Smooth muscle cell (in vitro differentiated cells): ENCODE data around the gene C1QTNF7. TPM values are rescaled to one million over a fixed set of nuclear protein-coding genes. Genes with fewer than 3 reads are reported as not detected.

Experiments
- DNase-seq: peaks from one replicate; lab custom pipeline; 2025; ENCODE audit not compliant: unreplicated experiment; lab: John Stamatoyannopoulos, UW
- H2AFZ ChIP-seq: fragments of 200-600 bp; sonication (generic); 2 replicates; pipeline ENCODE4 v1.6.0; 2016; ENCODE audit warnings: antibody characterized with exemption, low read depth, mild to moderate bottlenecking
- H3F3A ChIP-seq: fragments of 200-600 bp; sonication (generic); 2 replicates; pipeline ENCODE4 v1.6.0; 2017; ENCODE audit warnings: antibody characterized with exemption, low read depth
- H3K27ac ChIP-seq: fragments of 200-600 bp; sonication (generic); 2 replicates; pipeline ENCODE4 v1.5.1; 2016; ENCODE audit warnings: low read depth, mild to moderate bottlenecking
- H3K27me3 ChIP-seq: fragments of 200-600 bp; sonication (generic); 2 replicates; pipeline ENCODE4 v1.6.1; 2016; ENCODE audit warnings: low read depth, mild to moderate bottlenecking
- H3K36me3 ChIP-seq: fragments of 200-600 bp; sonication (generic); 2 replicates; pipeline ENCODE4 v1.5.1; 2016; ENCODE audit warnings: low read depth
- H3K4me1 ChIP-seq: fragments of 200-600 bp; sonication (generic); 2 replicates; pipeline ENCODE4 v1.5.1; 2016; ENCODE audit warnings: low read depth
- H3K4me2 ChIP-seq: fragments of 200-600 bp; sonication (generic); 2 replicates; pipeline ENCODE4 v1.6.0; 2016; ENCODE audit warnings: mild to moderate bottlenecking
- H3K4me3 ChIP-seq: fragments of 200-600 bp; sonication (generic); 2 replicates; pipeline ENCODE4 v1.5.1; 2016; ENCODE audit warnings: mild to moderate bottlenecking
- H3K79me2 ChIP-seq: fragments of 200-600 bp; sonication (generic); 2 replicates; pipeline ENCODE4 v1.6.0; 2016; ENCODE audit warnings: low read depth, mild to moderate bottlenecking
- H3K9ac ChIP-seq: fragments of 200-600 bp; sonication (generic); 2 replicates; pipeline ENCODE4 v1.6.0; 2016; ENCODE audit warnings: low read depth
- H3K9me3 ChIP-seq: fragments of 200-600 bp; sonication (generic); replicated peaks from 2 replicates; pipeline ENCODE4 v1.5.1; 2016; ENCODE audit warnings: low read depth
- H4K20me1 ChIP-seq: fragments of 200-600 bp; sonication (generic); 2 replicates; pipeline ENCODE4 v1.6.0; 2016; ENCODE audit warnings: low read depth
- CTCF ChIP-seq: fragments of 200-600 bp; sonication (generic); IDR thresholded peaks from 2 replicates; pipeline ENCODE4 v1.5.1; 2017; ENCODE audit warnings: borderline replicate concordance, mild to moderate bottlenecking, antibody characterized with exemption; ENCODE audit not compliant: insufficient read depth, poor library complexity, severe bottlenecking
- WGBS: methylation state at CpG from one replicate; pipeline ENCODE4 v1.1.7; 2016; ENCODE audit warnings: low lambda C conversion rate; 5-methylcytosine and 5-hydroxymethylcytosine counted together
- polyA plus RNA-seq: library from polyadenylated mRNA; unstranded; fragments of >200 nt; fragmentation: Nextera tagmentation; extraction: Ambion mirVana; gene quantifications from 2 replicates; pipeline ENCODE4 v1.2.1, GENCODE V29; 2016
- total RNA-seq: library from RNA; depleted of rRNA; stranded (reverse); fragments of >200 nt; gene quantifications from 2 replicates; pipeline ENCODE4 v1.2.3, GENCODE V29; 2014

The C1QTNF7 gene
- total and polyA plus RNA-seq, 2 experiments from 2014 or later: 2.3 to 5.3 TPM

- H3K36me3 ChIP-seq: no peaks in the 10 kb centered on the region
- no peak overlapping the region for H2AFZ ChIP-seq
- TF ChIP-seq CTCF: no peak
- no peak overlapping the region for H3K4me2 ChIP-seq
- no peaks in the 10 kb centered on the region for H3F3A ChIP-seq
- H3K4me1 ChIP-seq: peaks cover 6% of the 10 kb centered on the region
- H3K4me3 ChIP-seq: no peak overlapping the region
- DNase-seq: no peak
- no peak overlapping the region for H3K27ac ChIP-seq
- peaks cover 1% of the 10 kb centered on the region for H3K27me3 ChIP-seq
- no peaks in the 10 kb centered on the region for H3K9me3 ChIP-seq
- no peak overlapping the region for H3K9ac ChIP-seq
- 93% methylated on average over 1 of the region's 1 CpG for WGBS
- no peaks in the 10 kb centered on the region for H3K79me2 ChIP-seq
- no peaks in the 10 kb centered on the region for H4K20me1 ChIP-seq
These were observed 38.8 kb downstream of the C1QTNF7 start for GRCh38 chr4:15466596-15466995.

GRCh38 chr4:15469402-15470127, 41.7 kb downstream of the C1QTNF7 start, which contains the start of gene CC2D2A:
Gene CC2D2A (plus strand): TSS chr4:15469882. CDS start chr4:15475933, 6,051 bp downstream.
- peak within 1 kb of the TSS; percentile 91 for H3K4me2 ChIP-seq
- peak within 1 kb of the TSS; percentile 72 for H3K27ac ChIP-seq
- no peaks in the 10 kb centered on the region for H3F3A ChIP-seq
- H4K20me1 ChIP-seq: no peaks in the 10 kb centered on the region
- H2AFZ ChIP-seq: peak within 1 kb of the TSS; percentile 94
- no peaks in the 10 kb centered on the region for H3K9me3 ChIP-seq
- H3K4me3 ChIP-seq: peak within 1 kb of the TSS; percentile 69
- peaks cover 6% of the 10 kb centered on the region for H3K4me1 ChIP-seq
- no peak for TF ChIP-seq CTCF
- no peak for DNase-seq
- H3K79me2 ChIP-seq: no peaks in the 10 kb centered on the region
- no peaks in the 10 kb centered on the region for H3K36me3 ChIP-seq
- 12% methylated on average over 14 of the region's 14 CpGs for WGBS
- H3K27me3 ChIP-seq: no peaks in the 10 kb centered on the region
- H3K9ac ChIP-seq: peak within 1 kb of the TSS; percentile 78

- H4K20me1 ChIP-seq: no peaks in the 10 kb centered on the region
- peak overlapping the region; percentile 94 for H2AFZ ChIP-seq
- WGBS: 3% methylated on average over 3 of the region's 3 CpGs
- peak overlapping the region; percentile 78 for H3K9ac ChIP-seq
- H3K4me1 ChIP-seq: peaks cover 6% of the 10 kb centered on the region
- TF ChIP-seq CTCF: no peak
- H3F3A ChIP-seq: no peaks in the 10 kb centered on the region
- DNase-seq: no peak
- peak overlapping the region; percentile 91 for H3K4me2 ChIP-seq
- H3K9me3 ChIP-seq: no peaks in the 10 kb centered on the region
- H3K27me3 ChIP-seq: no peaks in the 10 kb centered on the region
- H3K27ac ChIP-seq: peak overlapping the region; percentile 72
- H3K4me3 ChIP-seq: peak overlapping the region; percentile 69
- H3K79me2 ChIP-seq: no peaks in the 10 kb centered on the region
- H3K36me3 ChIP-seq: no peaks in the 10 kb centered on the region
These were observed 42.3 kb downstream of the C1QTNF7 start for GRCh38 chr4:15470128-15470475.

- Histone ChIP-seq H3K4me3 (no peak overlapping the region), H3K79me2 (no peaks in the 10 kb centered on the region), H3K27me3 (no peaks in the 10 kb centered on the region), H3K9ac (no peak overlapping the region), H4K20me1 (no peaks in the 10 kb centered on the region), H3F3A (no peaks in the 10 kb centered on the region), H2AFZ (no peak overlapping the region), H3K27ac (no peak overlapping the region), H3K4me1 (peaks cover 8% of the 10 kb centered on the region), H3K36me3 (no peaks in the 10 kb centered on the region), H3K9me3 (no peaks in the 10 kb centered on the region), H3K4me2 (no peak overlapping the region)
- no peak for TF ChIP-seq CTCF
- no peak for DNase-seq
- 71% methylated on average over 5 of the region's 5 CpGs for WGBS
These were observed 48.6 kb downstream of the C1QTNF7 start for GRCh38 chr4:15476396-15476795.
